GM12874 (cell line): Measurements from ENCODE around the gene AFAP1.

ENCODE experiments used
- TF ChIP-seq, protein P1 (sequence below): IDR thresholded peaks from 2 replicates; pipeline ENCODE4 v1.5.1; 2011; ENCODE audit warnings: low read depth, mild to moderate bottlenecking, control low read depth, low read length, moderate library complexity; ENCODE audit not compliant: insufficient read depth

The AFAP1 gene

DNA sequence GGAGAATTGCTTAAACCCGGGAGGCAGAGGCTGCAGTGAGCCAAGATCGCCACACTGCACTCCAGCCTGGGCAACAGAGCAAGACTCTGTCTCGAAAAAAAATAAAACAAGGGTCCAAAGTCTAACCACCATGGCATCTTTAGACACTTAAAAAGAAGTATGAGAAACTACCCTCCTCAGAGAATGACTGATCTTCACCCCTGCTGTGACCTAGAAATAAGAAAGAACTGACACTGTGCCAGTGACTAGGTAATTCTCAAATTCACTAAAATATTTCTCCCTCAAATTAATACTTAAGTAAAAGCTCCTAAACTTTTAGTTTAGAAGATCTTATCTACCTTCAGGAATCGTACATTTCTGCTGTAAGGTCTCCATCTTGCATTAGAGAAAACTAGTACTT lies 80.3 kb downstream of the AFAP1 start:
- TF ChIP-seq, protein P1, sequence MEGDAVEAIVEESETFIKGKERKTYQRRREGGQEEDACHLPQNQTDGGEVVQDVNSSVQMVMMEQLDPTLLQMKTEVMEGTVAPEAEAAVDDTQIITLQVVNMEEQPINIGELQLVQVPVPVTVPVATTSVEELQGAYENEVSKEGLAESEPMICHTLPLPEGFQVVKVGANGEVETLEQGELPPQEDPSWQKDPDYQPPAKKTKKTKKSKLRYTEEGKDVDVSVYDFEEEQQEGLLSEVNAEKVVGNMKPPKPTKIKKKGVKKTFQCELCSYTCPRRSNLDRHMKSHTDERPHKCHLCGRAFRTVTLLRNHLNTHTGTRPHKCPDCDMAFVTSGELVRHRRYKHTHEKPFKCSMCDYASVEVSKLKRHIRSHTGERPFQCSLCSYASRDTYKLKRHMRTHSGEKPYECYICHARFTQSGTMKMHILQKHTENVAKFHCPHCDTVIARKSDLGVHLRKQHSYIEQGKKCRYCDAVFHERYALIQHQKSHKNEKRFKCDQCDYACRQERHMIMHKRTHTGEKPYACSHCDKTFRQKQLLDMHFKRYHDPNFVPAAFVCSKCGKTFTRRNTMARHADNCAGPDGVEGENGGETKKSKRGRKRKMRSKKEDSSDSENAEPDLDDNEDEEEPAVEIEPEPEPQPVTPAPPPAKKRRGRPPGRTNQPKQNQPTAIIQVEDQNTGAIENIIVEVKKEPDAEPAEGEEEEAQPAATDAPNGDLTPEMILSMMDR, result no peak

DNA sequence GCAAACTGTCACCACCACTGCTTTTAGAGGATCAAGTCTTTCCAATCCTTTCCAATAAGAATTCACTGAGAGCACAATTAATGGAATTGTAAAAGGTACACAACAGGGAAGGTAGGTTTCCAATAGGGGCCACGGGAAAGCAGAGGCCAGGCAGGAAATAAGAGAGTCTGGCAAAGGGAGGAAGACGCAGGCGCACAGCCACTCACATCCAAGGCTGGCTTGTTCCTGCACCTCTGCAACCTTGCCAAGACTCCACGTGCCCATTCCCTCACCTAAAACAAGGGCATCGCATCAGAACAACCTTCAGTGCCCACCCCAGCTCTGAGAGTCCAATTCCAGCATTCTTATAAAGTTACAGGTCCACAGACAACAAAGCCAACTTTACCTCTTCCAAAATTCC lies 81.2 kb downstream of the AFAP1 start:
- TF ChIP-seq, protein P1, result no peak

DNA sequence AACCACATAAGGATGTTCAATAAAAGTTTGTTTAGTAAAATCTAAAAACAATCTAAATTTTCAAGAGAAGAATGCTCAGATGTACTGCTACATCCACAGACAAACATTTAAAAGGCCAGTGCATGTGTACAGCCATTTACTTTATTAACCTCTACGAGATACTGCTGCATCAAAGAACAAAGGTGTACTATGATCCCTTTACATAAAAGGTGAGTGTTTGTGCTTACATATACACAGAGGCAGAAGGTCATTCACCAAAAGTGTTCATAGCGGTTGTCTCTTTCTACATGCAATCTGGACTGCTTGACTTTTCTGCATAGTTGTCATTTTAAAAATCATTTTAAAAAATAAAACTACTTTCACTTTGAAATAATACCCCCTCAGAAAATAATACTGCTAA lies 81.7 kb downstream of the AFAP1 start:
- TF ChIP-seq, protein P1, result no peak

DNA sequence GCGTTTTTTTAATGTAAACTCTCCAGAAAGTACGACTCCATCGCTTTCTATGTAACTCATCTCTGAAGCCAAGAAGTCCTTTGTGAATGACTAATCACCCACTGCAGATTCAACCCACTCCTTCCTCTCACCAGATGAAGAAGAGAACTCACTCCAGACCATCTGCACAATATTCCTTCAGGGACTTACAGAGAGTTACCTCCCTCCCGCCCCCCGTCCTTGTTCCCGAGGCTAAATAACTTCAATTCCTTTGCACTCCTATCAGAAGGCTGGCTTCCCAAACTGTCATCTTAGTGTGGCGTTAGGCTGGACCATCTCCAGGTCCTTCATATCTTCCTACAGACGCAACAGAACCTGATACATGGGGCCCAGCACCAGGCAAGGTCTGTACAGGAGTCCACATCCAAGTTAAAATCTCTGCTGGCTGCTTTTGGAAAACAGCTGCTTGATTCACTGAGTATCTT lies 82.4 kb downstream of the AFAP1 start:
- TF ChIP-seq, protein P1, result no peak

DNA sequence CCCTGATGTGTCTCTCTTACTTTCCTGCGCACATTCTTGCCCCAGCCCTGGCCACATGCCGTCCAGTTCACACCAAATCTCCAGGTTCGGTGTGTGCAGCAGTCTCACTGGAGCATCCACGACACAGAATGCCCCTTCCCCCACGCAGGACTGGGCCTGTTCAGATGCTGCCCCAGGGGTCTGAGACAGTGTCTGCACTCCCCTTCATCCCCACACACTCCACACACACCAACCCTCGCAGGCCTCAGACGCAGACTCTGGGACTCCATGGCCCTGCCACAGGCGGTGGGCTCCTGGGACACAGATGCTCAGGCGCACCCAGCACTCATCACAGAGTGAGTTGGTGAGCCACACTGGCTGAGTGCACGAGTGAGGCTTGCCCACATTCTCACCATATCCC lies 83.9 kb downstream of the AFAP1 start:
- TF ChIP-seq, protein P1, result no peak

DNA sequence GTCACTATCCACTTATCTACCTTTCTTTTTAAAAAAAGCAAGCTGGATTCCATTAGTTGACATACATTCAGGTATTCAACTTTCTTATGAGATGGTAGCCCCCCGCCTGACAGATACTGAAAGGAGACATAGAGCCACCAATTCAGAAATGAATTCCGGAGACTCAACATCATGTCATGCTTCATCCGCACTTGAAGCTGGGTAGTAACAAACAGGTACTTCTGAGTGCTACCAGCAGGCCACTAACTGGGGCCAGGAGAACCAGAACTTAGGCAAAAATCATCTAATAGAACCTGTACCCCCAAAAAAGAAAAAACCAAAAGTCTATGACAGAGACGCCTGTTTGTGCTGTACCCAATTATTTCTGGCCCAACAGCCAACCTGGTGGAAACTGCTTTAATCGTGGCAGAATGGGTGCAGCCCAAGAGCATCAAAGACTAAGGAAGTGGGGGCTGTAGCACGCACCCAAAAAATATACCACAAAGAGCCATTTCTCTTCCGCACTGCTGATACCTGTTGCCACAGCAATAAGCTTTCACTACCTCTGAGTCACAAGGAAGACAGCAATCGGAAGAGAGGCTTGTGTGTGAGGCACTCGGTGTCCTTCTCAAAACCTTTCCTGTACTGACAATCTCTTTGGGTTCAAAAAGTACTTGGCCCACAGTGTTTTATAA lies 84.8 kb downstream of the AFAP1 start:
- TF ChIP-seq, protein P1, result no peak

DNA sequence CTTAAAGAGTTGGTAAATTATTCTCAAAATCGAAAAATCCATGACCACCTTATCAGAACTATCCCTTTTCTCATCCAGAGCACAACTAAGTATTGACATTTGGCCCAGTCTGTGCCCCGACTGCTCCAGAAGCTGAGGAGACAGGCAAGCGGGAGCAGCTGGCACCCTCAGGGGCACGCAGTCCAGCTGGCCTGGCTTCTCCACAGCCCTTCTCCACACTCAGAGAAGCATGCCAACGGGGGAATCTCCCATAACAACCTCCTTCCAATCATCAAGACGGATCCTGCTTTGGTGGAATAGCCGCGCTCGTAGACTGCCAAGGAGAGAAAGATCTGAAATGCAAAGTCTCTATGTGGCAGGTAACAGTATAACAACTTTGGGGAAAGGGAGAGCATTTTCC lies 85.4 kb downstream of the AFAP1 start:
- TF ChIP-seq, protein P1, result no peak

DNA sequence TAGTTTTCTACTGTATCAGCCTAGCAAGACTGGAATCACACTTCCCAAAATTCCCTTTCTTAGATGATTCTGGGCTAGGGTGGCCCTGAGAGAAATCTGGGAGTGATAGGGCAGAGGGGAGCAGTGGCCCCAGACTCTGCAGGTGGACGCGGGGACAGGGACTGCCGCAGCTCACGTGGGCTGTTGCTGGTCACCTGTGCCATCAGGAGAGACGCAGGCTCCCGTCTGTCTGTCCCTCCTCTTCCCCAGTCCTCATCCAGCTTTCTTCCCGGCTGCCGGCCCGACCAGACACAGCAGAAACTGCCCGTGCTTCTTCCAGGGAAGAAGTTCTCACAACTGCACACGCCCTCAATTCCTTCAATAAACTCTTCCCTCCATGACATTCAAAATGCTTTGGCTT lies 86.4 kb downstream of the AFAP1 start:
- TF ChIP-seq, protein P1, result no peak
